Measurements from ENCODE around the gene MEIS1.

DNA sequence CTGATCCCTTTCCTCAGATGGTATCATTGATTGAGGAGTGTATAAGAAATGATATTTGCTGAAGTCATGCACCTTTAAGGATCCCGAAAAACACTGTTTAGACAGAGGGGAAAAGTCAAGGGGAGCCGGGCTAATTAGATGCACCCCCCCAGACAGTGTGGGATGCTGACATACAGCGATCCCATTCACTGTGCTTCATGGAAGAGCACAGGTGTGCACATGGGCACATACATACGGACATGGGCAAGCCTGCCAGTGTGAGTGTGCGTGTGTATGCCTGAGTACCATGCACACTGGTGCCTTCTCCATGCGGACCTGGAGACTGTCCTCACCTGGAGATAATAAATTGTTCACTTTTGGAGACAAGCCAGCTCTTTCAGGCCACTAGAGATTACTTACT is 22.6 kb downstream of the MEIS1 start:
- TF ChIP-seq EZH2 (IDR thresholded peaks at IDR 0.05; ENCODE audit: low read length), result no peak
- TF ChIP-seq, protein P1, sequence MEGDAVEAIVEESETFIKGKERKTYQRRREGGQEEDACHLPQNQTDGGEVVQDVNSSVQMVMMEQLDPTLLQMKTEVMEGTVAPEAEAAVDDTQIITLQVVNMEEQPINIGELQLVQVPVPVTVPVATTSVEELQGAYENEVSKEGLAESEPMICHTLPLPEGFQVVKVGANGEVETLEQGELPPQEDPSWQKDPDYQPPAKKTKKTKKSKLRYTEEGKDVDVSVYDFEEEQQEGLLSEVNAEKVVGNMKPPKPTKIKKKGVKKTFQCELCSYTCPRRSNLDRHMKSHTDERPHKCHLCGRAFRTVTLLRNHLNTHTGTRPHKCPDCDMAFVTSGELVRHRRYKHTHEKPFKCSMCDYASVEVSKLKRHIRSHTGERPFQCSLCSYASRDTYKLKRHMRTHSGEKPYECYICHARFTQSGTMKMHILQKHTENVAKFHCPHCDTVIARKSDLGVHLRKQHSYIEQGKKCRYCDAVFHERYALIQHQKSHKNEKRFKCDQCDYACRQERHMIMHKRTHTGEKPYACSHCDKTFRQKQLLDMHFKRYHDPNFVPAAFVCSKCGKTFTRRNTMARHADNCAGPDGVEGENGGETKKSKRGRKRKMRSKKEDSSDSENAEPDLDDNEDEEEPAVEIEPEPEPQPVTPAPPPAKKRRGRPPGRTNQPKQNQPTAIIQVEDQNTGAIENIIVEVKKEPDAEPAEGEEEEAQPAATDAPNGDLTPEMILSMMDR (optimal IDR thresholded peaks at IDR 0.05 in 1 of 3, IDR thresholded peaks at IDR 0.05 in 1 of 3, conservative IDR thresholded peaks at IDR 0.05 in 1 of 3; ENCODE audit: extremely low read depth in 1 of 3, insufficient read depth in 2 of 3, low read length in 3 of 3), result no peak

Data from keratinocyte (primary cell).